ENCODE data around the gene ATRN.
"Not testable (repeated sequence)": the region's sequence is repeated elsewhere in the genome, so short reads cannot be mapped to it uniquely, and the experiment has no call there.

Gene ATRN

DNA sequence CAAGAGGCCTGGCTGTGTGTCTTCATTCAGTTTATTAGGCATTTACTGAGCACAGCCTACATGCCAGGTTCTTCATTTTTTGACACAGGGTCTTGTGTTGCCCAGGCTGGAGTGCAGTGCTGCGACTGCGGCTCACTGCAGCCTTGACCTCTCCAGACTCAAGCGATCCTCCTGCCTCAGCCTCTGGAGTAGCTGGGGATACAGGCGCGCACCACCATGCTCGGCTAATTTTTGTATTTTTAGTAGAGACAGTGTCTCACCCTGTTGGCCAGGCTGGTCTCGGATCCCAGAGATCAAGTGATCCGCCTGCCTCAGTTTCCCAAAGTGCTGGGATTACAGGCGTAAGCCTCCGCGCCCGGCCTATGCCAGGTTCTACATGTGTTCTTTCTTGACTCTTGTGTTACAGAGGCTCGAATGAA is 601 bp upstream of the ATRN start:
- no peak for DNase-seq (ENCODE audit: low spot score)

DNA sequence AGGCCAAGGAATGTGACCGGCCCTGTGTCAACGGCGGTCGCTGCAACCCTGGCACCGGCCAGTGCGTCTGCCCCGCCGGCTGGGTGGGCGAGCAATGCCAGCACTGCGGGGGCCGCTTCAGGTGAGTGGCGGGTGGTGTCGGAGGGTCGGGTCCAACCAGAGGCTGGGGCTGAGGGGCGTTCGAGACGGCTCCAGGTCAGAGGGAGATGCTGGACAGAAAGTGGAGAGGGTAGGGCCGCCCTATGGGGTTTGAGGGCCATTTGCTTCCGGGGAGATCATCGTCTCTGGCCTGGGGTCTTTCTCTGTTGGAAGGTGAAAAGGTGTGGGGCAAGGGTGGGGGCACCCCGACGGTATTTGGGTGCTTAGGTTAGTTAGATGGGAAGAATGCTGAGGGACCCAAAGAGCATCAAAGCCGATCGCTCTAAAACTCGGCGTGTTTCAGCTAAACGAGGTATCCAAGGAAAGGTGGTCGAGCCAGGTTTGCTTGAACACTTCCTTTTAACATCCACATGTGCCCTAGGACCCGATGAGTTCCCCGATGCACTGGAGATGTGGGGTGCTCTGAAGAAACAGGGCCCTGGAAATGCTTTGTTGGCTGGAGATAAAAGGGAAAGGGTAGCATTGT is 691 bp downstream of the ATRN start:
- no peak for DNase-seq (ENCODE audit: low spot score)

DNA sequence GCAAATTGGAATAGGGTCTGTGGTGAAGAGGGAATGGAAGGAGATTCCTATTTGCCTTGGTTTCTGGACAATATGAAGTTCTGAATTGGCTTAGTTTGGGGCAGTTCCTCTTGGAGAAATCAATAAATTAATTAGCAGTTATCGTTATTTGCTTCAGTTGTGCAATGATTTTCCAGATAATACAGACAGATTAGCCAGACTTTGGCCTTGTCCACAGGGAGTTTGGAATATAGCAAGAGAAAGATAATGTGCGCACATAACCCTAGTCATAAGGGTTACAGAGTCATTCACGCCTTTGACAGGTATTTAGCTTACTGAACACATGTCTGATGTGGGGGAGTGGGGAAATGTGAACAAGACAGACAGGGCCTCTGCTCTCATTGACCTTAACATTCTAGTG is 1.3 kb downstream of the ATRN start:
- DNase-seq (ENCODE audit: low spot score), result no peak

DNA sequence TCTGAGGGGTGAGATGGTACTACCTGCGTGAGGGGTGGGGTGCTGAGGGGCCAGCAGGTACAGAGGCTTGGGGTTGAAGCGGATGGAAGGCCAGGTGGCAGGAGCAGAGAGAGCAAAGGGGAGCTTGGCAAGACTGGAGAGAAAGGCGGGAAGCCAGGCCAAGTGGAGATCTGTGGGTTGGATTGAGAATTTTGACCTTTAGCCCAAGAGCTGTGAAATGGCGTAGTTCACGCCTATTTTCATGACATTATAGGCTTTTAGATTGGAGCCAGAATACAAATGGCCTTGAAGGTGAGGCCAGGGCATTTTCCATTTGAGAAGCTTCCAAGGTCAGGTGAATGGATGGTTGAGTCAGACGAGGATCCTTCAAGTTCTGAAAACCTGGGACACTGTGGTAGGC is 2.5 kb downstream of the ATRN start:
- no peak for DNase-seq (ENCODE audit: low spot score)

- no peak for DNase-seq (ENCODE audit: low spot score)
Measured at GRCh38 chr20:3473944-3474343, 3.1 kb downstream of the ATRN start.

DNA sequence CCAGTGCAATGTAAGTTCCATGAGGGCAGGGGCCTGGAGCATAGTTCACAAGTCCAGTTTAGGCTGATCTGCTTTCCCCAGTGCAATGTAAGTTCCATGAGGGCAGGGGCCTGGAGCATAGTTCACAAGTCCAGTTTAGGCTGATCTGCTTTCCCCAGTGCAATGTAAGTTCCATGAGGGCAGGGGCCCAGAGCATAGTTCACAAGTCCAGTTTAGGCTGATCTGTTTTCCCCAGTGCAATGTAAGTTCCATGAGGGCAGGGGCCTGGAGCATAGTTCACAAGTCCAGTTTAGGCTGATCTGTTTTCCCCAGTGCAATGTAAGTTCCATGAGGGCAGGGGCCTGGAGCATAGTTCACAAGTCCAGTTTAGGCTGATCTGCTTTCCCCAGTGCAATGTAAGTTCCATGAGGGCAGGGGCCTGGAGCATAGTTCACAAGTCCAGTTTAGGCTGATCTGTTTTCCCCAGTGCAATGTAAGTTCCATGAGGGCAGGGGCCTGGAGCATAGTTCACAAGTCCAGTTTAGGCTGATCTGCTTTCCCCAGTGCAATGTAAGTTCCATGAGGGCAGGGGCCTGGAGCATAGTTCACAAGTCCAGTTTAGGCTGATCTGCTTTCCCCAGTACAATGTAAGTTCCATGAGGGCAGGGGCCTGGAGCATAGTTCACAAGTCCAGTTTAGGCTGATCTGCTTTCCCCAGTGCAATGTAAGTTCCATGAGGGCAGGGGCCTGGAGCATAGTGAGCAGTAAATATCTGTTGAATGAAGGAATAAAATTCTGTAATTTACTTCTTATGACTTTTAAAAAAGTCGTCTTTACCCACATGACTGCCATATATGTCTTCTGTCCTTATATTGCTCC is 6.4 kb downstream of the ATRN start:
- DNase-seq (ENCODE audit: low spot score), result not testable (repeated sequence)

DNA sequence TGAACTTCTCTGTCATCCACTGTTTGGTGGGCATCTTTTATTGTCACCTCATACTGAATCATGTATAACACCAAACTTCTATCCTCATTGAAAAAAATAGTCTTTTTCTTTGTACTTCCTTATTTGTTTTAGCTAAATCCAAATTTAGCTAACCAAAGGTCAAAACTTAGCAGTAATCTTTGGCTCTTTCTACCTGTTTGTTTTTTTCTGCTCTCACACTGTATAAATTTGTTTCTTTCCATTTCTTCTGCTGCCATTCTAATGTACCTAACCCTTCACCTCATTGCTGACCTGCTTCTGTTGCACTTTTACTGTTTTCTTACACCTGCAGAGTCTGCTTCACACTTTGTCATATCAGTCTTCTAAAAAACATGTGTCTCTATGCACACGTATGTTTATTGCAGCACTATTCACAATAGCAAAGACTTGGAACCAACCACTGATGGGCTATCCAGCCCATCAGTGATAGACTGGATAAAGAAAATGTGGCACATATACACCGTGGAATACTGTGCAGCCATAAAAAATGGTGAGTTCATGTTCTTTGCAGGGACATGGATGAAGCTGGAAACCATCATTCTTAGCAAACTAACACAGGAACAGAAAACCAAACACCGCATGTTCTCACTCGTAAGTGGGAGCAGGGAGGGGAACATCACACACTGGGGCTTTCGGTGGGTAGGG is 7.2 kb downstream of the ATRN start:
- no peak for DNase-seq (ENCODE audit: low spot score)

GRCh38 chr20:3479025-3479424 is 8.2 kb downstream of the ATRN start:
- no peak for DNase-seq (ENCODE audit: low spot score)

- DNase-seq (ENCODE audit: low spot score), result no peak
Measured at GRCh38 chr20:3479759-3480615, 9.2 kb downstream of the ATRN start.

DNA sequence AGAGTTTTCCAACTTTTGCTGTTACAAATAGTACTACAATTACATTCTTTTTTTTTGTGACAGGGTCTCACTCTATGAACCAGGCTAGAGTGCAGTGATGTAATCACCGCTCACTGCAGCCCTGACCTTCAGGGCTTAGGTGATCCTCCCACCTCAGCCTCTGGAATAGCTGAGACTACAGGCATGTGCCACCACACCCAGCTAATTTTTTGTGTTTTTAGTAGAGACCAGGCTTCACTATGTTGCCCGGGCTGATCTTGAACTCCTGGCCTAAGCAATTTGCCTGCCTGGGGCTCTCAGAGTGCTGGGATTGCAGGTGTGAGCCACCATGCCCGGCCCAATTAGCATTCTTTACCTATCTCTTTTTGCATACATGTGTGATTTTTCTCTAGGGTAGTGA is 12.5 kb downstream of the ATRN start:
- no peak for DNase-seq (ENCODE audit: low spot score)

DNA sequence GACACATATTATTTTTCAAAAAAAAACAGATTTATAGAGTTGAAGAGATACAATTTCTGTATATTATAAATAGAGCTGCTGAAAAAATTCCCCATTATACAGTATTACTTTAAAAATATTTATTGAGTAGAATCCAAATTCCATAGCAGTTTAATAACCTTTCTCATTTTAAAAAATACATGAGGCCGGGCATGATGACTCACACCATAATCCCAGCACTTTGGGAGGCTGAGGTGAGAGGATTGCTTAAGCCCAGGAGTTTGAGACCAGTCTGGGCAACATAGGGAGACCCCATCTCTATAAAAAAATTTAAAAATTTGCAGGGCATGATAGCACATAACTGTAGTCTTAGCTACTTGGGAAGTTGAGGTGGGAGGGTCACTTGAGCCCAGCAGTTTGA is 13.0 kb downstream of the ATRN start:
- no peak for DNase-seq (ENCODE audit: low spot score)

DNA sequence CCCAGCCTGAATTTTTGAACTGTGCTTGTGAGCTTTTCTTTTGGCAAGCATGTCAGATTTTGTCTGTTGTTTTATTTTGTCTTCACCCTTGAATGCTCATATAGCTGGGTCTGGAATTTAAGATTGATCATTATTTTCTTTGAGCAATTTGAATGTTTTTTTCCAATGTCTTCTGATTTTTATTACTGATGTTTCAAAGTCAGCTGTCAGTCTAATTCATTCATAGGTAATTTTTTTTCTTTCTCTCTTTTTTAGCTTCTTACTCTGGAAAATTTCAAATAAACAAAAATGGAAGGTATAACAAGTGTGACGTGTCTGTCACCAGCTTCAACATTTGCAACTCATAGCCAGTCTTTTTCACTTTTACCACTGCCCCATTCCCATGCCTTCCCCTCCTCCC is 15.1 kb downstream of the ATRN start:
- DNase-seq (ENCODE audit: low spot score), result no peak

GRCh38 chr20:3486850-3487249 is 16.0 kb downstream of the ATRN start:
- no peak for DNase-seq (ENCODE audit: low spot score)

DNA sequence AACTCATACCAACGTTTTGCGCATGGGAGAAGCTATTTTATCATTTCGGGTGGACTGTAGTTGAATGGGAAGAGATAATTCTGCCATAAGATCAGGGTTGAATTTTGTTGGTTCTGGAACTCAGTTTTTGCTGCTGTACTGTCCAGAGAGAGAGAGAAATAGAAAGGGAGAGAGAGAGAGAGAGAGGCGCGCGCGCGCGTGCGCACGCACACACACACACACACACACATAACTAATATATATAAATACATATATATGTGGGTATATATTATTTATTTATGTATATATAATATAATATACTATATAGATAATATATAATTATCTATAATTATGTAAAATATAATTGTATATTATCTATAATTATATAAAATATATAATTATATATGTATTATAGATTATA is 21.9 kb downstream of the ATRN start:
- no peak for DNase-seq (ENCODE audit: low spot score)

- no peak for DNase-seq (ENCODE audit: low spot score)
Measured at GRCh38 chr20:3494218-3494617, 23.4 kb downstream of the ATRN start.

GRCh38 chr20:3502878-3503277 is 32.1 kb downstream of the ATRN start:
- no peak for DNase-seq (ENCODE audit: low spot score)

- no peak for DNase-seq (ENCODE audit: low spot score)
Measured at GRCh38 chr20:3505148-3505547, 34.3 kb downstream of the ATRN start.

GRCh38 chr20:3509064-3509463 is 38.2 kb downstream of the ATRN start:
- no peak for DNase-seq (ENCODE audit: low spot score)

GRCh38 chr20:3510110-3510509 is 39.3 kb downstream of the ATRN start:
- no peak for DNase-seq (ENCODE audit: low spot score)

DNA sequence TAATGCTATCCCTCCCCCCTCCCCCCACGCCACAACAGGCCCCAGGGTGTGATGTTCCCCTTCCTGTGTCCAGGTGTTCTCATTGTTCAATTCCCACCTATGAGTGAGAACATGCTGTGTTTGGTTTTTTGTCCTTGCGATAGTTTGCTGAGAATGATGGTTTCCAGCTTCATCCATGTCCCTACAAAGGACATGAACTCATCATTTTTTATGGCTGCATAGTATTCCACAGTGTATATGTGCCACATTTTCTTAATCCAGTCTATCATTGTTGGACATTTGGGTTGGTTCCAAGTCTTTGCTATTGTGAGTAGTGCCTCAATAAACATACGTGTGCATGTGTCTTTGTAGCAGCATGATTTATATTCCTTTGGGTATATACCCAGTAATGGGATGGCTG is 41.4 kb downstream of the ATRN start:
- not testable (repeated sequence) for DNase-seq (ENCODE audit: low spot score)

DNA sequence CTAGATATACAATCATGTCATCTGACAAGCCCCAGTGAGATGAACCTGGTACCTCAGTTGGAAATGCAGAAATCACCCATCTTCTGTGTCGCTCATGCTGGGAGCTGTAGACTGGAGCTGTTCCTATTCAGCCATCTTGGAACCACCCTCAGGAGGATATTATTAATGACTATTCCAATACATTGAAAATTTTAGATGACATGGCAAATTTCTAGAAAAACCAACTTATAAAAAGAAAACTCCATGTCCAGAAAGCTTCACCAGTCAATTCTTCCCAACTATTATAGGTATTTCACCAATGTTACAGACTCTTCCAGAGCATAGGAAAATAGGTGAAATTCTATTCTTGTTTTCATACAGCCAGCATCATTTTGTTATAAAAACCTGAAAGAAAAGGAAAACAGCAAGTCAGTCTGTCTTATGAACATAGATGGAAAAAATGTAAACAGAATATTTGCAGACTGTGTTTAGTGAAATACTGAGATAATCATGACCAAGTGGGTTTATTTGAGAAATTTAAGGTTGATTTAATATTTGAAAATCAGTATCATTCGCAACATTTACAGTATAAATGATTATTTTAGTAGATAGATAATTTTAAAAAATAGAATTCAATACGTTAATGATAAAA is 43.3 kb downstream of the ATRN start:
- no peak for DNase-seq (ENCODE audit: low spot score)
